ENCODE data around the gene CEMIP.

DNA sequence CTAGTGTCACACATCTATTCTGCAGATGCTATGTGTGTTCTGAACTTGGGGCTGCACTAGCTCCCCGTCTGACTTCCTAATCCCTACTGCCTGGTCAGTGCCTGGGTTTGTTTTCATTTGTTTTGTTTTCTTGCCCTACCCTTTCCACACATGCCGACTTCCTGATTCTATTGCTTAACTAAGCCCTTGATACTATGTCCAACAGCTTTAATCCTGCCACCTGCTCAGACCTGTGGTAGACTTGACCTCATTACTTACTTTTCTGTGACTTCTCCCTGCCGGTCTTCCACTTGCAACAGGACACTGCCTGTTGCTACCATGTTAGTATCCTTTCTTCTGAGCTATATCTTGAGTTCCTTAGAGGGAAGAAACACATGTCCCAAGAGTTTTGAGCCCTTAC, 39.3 kb upstream of the CEMIP start:
- TF ChIP-seq EP300 (IDR thresholded peaks at IDR 0.05; ENCODE audit: borderline replicate concordance in 1 of 2, low read depth in 1 of 2, low read length in 1 of 2), result no peak
- TF ChIP-seq, protein P1, sequence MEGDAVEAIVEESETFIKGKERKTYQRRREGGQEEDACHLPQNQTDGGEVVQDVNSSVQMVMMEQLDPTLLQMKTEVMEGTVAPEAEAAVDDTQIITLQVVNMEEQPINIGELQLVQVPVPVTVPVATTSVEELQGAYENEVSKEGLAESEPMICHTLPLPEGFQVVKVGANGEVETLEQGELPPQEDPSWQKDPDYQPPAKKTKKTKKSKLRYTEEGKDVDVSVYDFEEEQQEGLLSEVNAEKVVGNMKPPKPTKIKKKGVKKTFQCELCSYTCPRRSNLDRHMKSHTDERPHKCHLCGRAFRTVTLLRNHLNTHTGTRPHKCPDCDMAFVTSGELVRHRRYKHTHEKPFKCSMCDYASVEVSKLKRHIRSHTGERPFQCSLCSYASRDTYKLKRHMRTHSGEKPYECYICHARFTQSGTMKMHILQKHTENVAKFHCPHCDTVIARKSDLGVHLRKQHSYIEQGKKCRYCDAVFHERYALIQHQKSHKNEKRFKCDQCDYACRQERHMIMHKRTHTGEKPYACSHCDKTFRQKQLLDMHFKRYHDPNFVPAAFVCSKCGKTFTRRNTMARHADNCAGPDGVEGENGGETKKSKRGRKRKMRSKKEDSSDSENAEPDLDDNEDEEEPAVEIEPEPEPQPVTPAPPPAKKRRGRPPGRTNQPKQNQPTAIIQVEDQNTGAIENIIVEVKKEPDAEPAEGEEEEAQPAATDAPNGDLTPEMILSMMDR (IDR thresholded peaks at IDR 0.05), result no peak
- no peak for TF ChIP-seq RFX5 (IDR thresholded peaks at IDR 0.05; ENCODE audit: low read length)
- TF ChIP-seq RAD21 (IDR thresholded peaks at IDR 0.05; ENCODE audit: low read length), result no peak
- no peak for TF ChIP-seq YY1 (IDR thresholded peaks at IDR 0.05; ENCODE audit: low read depth)
- no peak for TF ChIP-seq NRF1 (IDR thresholded peaks at IDR 0.05; ENCODE audit: low read depth, low read length)
- TF ChIP-seq, protein P2, sequence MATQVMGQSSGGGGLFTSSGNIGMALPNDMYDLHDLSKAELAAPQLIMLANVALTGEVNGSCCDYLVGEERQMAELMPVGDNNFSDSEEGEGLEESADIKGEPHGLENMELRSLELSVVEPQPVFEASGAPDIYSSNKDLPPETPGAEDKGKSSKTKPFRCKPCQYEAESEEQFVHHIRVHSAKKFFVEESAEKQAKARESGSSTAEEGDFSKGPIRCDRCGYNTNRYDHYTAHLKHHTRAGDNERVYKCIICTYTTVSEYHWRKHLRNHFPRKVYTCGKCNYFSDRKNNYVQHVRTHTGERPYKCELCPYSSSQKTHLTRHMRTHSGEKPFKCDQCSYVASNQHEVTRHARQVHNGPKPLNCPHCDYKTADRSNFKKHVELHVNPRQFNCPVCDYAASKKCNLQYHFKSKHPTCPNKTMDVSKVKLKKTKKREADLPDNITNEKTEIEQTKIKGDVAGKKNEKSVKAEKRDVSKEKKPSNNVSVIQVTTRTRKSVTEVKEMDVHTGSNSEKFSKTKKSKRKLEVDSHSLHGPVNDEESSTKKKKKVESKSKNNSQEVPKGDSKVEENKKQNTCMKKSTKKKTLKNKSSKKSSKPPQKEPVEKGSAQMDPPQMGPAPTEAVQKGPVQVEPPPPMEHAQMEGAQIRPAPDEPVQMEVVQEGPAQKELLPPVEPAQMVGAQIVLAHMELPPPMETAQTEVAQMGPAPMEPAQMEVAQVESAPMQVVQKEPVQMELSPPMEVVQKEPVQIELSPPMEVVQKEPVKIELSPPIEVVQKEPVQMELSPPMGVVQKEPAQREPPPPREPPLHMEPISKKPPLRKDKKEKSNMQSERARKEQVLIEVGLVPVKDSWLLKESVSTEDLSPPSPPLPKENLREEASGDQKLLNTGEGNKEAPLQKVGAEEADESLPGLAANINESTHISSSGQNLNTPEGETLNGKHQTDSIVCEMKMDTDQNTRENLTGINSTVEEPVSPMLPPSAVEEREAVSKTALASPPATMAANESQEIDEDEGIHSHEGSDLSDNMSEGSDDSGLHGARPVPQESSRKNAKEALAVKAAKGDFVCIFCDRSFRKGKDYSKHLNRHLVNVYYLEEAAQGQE (IDR thresholded peaks at IDR 0.05; ENCODE audit: low read depth, low read length), result no peak
- TF ChIP-seq TAF1 (IDR thresholded peaks at IDR 0.05; ENCODE audit: borderline replicate concordance, low read depth, low read length), result no peak
- TF ChIP-seq TEAD4 (IDR thresholded peaks at IDR 0.05; ENCODE audit: borderline replicate concordance, insufficient read depth), result no peak
- TF ChIP-seq, protein P3, sequence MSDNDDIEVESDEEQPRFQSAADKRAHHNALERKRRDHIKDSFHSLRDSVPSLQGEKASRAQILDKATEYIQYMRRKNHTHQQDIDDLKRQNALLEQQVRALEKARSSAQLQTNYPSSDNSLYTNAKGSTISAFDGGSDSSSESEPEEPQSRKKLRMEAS (IDR thresholded peaks at IDR 0.05; ENCODE audit: low read depth), result no peak
- TF ChIP-seq, protein P4, sequence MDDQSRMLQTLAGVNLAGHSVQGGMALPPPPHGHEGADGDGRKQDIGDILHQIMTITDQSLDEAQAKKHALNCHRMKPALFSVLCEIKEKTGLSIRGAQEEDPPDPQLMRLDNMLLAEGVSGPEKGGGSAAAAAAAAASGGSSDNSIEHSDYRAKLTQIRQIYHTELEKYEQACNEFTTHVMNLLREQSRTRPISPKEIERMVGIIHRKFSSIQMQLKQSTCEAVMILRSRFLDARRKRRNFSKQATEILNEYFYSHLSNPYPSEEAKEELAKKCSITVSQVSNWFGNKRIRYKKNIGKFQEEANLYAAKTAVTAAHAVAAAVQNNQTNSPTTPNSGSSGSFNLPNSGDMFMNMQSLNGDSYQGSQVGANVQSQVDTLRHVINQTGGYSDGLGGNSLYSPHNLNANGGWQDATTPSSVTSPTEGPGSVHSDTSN (IDR thresholded peaks at IDR 0.05), result no peak
- no peak for TF ChIP-seq ELF1 (IDR thresholded peaks at IDR 0.05)
